Testis (tissue), 3 donors: Measurements from ENCODE around the gene DIAPH3. TPM values are rescaled to one million over a fixed set of nuclear protein-coding genes. Genes with fewer than 3 reads are reported as not detected.

Experiments
- DNase-seq: peaks from one replicate; pipeline ENCODE4 v3.0.0-alpha.2; 2019
- H3K27ac ChIP-seq, 2 donors: fragments of 200-600 bp; sonication (generic); one replicate each; pipeline ENCODE4 v1.5.1; 2019
- H3K27me3 ChIP-seq: fragments of 200-600 bp; sonication (generic); one replicate; pipeline ENCODE4 v1.5.1; 2019
- H3K36me3 ChIP-seq: fragments of 200-600 bp; sonication (generic); one replicate; pipeline ENCODE4 v1.5.1; 2017; ENCODE audit warnings: low read depth; ENCODE audit errors: missing control alignments
- H3K4me1 ChIP-seq: fragments of 200-600 bp; sonication (generic); one replicate; pipeline ENCODE4 v1.5.1; 2019
- H3K4me3 ChIP-seq, 2 donors: fragments of 200-600 bp; sonication (generic); one replicate each; pipeline ENCODE4 v1.5.1; 2017 to 2019
- H3K9me3 ChIP-seq: fragments of 200-600 bp; sonication (generic); one replicate; pipeline ENCODE4 v1.5.1; 2017
- POLR2A ChIP-seq: fragments of 450-650 bp; IDR thresholded peaks from one replicate; pipeline ENCODE4 v1.6.1; 2017; ENCODE audit warnings: antibody characterized with exemption, mild to moderate bottlenecking, moderate library complexity
- WGBS, 2 donors: methylation state at CpG; one replicate each; pipeline ENCODE4 v1.1.5; 2018; 5-methylcytosine and 5-hydroxymethylcytosine counted together
- intact Hi-C: fragments of 100-400 bp; cut with DNase I; formaldehyde crosslinking; loops from one replicate; pipeline ENCODE4 v1.15.1; 2023; ENCODE audit warnings: low total_unique reads
- polyA plus RNA-seq: library from polyadenylated mRNA; stranded (reverse); fragments of 350-450 nt; fragmentation: Illumina TruSeq; extraction: RNeasy Lipid Tissue Mini Kit (QIAGEN cat#74804); gene quantifications from one replicate; pipeline ENCODE4 v1.2.3, GENCODE V29; 2014; ENCODE audit warnings: low read depth, low replicate concordance; ENCODE audit not compliant: insufficient read depth
- total RNA-seq, 2 donors: library from RNA; depleted of rRNA; stranded (reverse); fragments of >200 nt; gene quantifications; one replicate each; pipeline ENCODE4 v1.2.3, GENCODE V29; 2016
- TF ChIP-seq, protein P1 (sequence below), 3 experiments: fragments of 450-650 bp in 2 of 3; fragments of 200-600 bp in 1 of 3; sonication (generic) in 1 of 3; IDR thresholded peaks; one replicate each; pipeline ENCODE4 v1.5.1; 2016 to 2019; ENCODE audit warnings: antibody characterized with exemption in 3 of 3, mild to moderate bottlenecking in 2 of 3, moderate library complexity in 1 of 3

DIAPH3 gene
- total and polyA plus RNA-seq, 3 donors from 2014 or later: 12.5 to 30.3 (median 18.7) TPM

DNA sequence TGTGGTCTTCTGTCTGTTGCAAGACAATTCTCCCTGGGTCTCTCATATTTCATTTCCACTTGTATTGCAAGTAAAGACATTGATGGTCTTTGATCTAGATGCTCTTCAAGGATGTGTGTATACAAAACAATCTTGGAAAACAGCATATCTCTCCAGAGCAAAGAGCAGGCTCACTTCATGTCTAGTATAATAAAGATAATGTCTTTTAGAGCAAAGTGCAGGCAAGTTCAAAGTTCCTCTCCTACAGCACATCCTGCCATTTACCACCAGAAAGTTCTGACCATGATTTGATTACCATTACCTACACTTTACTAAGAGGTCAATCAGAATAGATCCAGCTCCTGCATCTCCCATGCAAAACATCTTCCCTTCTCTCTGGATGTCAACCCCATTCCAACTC is 162.8 kb downstream of the DIAPH3 start:
- Histone ChIP-seq H3K36me3 (no peaks in the 10 kb centered on the region), H3K27me3 (no peaks in the 10 kb centered on the region), H3K9me3 (no peaks in the 10 kb centered on the region), H3K4me3 (no peak overlapping the region), H3K27ac (no peak overlapping the region), H3K4me1 (no peaks in the 10 kb centered on the region)
- intact Hi-C loops: no loop called here
- no peak for DNase-seq
- TF ChIP-seq, protein P1, sequence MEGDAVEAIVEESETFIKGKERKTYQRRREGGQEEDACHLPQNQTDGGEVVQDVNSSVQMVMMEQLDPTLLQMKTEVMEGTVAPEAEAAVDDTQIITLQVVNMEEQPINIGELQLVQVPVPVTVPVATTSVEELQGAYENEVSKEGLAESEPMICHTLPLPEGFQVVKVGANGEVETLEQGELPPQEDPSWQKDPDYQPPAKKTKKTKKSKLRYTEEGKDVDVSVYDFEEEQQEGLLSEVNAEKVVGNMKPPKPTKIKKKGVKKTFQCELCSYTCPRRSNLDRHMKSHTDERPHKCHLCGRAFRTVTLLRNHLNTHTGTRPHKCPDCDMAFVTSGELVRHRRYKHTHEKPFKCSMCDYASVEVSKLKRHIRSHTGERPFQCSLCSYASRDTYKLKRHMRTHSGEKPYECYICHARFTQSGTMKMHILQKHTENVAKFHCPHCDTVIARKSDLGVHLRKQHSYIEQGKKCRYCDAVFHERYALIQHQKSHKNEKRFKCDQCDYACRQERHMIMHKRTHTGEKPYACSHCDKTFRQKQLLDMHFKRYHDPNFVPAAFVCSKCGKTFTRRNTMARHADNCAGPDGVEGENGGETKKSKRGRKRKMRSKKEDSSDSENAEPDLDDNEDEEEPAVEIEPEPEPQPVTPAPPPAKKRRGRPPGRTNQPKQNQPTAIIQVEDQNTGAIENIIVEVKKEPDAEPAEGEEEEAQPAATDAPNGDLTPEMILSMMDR (IDR thresholded peaks at IDR 0.05): no peak
- TF ChIP-seq POLR2A: no peak

DNA sequence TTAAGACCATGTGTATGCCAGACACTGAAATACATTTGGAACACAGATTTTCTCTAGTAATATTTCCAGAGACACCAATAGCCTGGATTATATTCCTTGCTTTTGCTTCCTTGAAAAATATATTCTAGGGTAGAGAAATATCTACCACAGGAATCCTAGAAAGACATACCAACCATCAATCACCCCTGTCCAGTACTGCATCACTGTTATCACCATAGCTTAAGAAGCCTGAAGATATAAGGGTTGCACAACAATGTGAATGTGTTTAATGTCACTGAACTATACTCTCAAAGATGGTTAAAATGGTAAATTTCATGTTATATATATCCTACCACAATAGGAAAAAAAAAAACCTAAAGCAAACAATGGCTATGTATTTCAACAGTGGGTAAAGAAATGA is 163.6 kb downstream of the DIAPH3 start:
- no peak overlapping the region for H3K27ac ChIP-seq
- H3K4me3 ChIP-seq: no peak overlapping the region
- no peak for TF ChIP-seq POLR2A
- TF ChIP-seq, protein P1 (IDR thresholded peaks at IDR 0.05): no peak
- DNase-seq: no peak
- no peaks in the 10 kb centered on the region for H3K36me3 ChIP-seq
- no peaks in the 10 kb centered on the region for H3K27me3 ChIP-seq
- intact Hi-C loops: no loop called here
- H3K4me1 ChIP-seq: no peaks in the 10 kb centered on the region
- H3K9me3 ChIP-seq: no peaks in the 10 kb centered on the region

DNA sequence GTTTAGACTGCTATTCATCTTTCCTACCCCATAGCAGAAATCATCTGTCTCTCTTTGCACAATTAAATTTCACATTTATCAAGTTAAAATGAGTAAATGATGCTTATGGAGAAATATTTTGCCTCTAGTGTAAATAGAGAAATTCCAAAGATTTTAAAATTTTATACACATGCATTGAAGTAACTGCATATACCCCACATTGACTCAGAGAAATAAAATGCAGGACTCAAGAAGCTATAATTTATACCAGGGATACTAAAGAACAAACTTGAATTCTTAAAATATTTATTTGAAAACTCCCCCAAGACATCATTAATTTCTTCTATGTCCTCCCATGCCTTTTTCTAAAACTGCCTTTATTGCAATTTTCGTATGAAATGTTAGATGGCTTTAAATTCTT is 165.8 kb downstream of the DIAPH3 start:
- no peaks in the 10 kb centered on the region for H3K27me3 ChIP-seq
- no peak overlapping the region for H3K4me3 ChIP-seq
- no peak overlapping the region for H3K27ac ChIP-seq
- intact Hi-C loops: no loop called here
- H3K36me3 ChIP-seq: no peaks in the 10 kb centered on the region
- DNase-seq: no peak
- 74 to 82% methylated on average over 1 of the region's 1 CpG for WGBS, 2 donors
- no peaks in the 10 kb centered on the region for H3K4me1 ChIP-seq
- no peaks in the 10 kb centered on the region for H3K9me3 ChIP-seq
- TF ChIP-seq POLR2A: no peak
- TF ChIP-seq, protein P1 (IDR thresholded peaks at IDR 0.05): no peak

DNA sequence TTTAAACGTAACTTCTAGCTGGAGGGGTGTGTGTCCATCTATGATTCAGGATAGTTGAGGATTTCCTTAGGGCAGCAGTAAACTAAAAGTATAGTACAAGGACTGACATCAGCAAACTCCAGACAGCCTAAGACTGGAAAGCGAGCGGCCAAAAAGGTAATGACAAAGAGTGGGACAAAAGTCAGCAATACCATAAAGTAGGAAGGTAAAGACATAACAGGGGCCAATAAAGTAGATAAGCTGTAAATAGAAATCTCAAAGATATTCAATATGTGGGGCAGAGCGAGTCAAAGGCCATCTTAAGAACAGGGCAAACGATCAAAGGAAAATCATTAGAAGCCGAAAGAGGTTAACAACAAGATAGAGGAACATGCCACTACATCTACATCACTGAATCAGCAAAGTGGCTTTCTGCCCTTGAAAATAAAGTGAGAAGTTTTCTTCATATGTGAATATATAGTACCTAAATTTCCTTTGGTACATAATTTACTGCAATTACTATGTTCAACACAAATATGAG is 167.2 kb downstream of the DIAPH3 start:
- DNase-seq: no peak
- 86 to 94% methylated on average over 6 of the region's 6 CpGs for WGBS, 2 donors
- Histone ChIP-seq H3K36me3 (no peaks in the 10 kb centered on the region), H3K9me3 (no peaks in the 10 kb centered on the region), H3K4me3 (no peak overlapping the region), H3K4me1 (no peaks in the 10 kb centered on the region), H3K27me3 (no peaks in the 10 kb centered on the region), H3K27ac (no peak overlapping the region)
- intact Hi-C loops: no loop called here
- TF ChIP-seq POLR2A: no peak
- TF ChIP-seq, protein P1 (IDR thresholded peaks at IDR 0.05): no peak

DNA sequence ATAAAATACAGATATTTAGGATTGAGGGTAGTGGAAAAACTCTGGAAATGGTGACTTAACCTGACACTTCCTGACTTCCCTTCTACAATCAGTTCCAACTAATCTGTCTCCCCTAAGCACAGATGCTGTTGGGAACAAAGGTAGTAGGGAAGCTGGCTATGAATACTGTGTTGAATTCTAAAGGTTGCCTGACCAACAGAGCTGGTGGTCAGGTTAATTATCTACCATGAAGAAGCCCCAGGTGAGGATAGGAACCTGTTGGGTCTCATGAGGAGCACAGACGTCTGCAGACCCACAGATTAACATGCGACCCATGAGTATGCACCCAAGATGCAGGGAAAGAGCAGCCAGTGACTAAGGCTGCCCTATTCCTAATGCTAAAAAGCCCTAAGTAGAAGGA is 172.3 kb downstream of the DIAPH3 start:
- 96% methylated on average over 2 of the region's 2 CpGs for WGBS, 2 donors
- H3K27me3 ChIP-seq: no peaks in the 10 kb centered on the region
- no peak overlapping the region for H3K27ac ChIP-seq
- DNase-seq: no peak
- intact Hi-C loops: no loop called here
- no peaks in the 10 kb centered on the region for H3K9me3 ChIP-seq
- no peaks in the 10 kb centered on the region for H3K36me3 ChIP-seq
- TF ChIP-seq, protein P1 (IDR thresholded peaks at IDR 0.05): no peak
- no peak for TF ChIP-seq POLR2A
- H3K4me1 ChIP-seq: no peaks in the 10 kb centered on the region
- H3K4me3 ChIP-seq: no peak overlapping the region
